Adrenal gland (tissue), 5 donors: ENCODE results near the gene PTCSC3.

Source experiments
- POLR2A ChIP-seq, 2 donors: fragments of 450-650 bp; IDR thresholded peaks; one replicate each; pipeline ENCODE4 v1.6.1; 2017; ENCODE audit warnings: antibody characterized with exemption in 2 of 2, mild to moderate bottlenecking in 2 of 2, moderate library complexity in 1 of 2
- TF ChIP-seq, protein P1 (sequence below), 6 experiments: fragments of 450-650 bp in 4 of 6; fragments of 200-600 bp in 2 of 6; sonication (generic) in 1 of 6; IDR thresholded peaks; 1 replicate in 5 of 6; 2 replicates in 1 of 6; pipeline versions ENCODE4 v1.5.1 to v1.8.0; 2016 to 2021; ENCODE audit warnings: antibody characterized with exemption in 6 of 6, mild to moderate bottlenecking in 2 of 6, moderate library complexity in 1 of 6
- donor health status: DM: no; HTN: no; CAD: no.

DNA sequence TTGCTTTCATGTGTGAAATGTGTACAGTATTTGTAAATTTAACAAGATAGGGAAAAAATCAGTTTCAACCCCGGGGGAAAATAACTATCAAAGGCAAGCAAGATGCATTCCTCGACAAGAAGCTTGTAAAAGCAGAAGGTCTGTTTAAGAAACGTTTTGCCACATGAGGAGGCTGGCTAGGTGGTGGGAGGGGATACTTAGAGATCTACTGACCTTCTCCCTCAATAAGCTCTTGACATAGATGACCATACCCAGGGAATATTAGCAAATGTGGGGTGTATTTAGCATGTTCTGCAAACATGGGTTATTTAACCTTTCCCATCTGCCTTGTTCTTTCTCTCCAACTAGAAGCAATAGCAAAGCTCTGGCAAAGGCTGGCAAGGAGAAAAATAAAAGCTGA, 4.9 kb downstream of the PTCSC3 start:
- TF ChIP-seq, protein P1, sequence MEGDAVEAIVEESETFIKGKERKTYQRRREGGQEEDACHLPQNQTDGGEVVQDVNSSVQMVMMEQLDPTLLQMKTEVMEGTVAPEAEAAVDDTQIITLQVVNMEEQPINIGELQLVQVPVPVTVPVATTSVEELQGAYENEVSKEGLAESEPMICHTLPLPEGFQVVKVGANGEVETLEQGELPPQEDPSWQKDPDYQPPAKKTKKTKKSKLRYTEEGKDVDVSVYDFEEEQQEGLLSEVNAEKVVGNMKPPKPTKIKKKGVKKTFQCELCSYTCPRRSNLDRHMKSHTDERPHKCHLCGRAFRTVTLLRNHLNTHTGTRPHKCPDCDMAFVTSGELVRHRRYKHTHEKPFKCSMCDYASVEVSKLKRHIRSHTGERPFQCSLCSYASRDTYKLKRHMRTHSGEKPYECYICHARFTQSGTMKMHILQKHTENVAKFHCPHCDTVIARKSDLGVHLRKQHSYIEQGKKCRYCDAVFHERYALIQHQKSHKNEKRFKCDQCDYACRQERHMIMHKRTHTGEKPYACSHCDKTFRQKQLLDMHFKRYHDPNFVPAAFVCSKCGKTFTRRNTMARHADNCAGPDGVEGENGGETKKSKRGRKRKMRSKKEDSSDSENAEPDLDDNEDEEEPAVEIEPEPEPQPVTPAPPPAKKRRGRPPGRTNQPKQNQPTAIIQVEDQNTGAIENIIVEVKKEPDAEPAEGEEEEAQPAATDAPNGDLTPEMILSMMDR (IDR thresholded peaks at IDR 0.05) = no peak
- no peak for TF ChIP-seq POLR2A (IDR thresholded peaks at IDR 0.05)
